ENCODE measurements around the gene SLC35A3. TPM values are rescaled to one million over a fixed set of nuclear protein-coding genes. Genes with fewer than 3 reads are reported as not detected.

SLC35A3 gene
- polyA plus RNA-seq, 6 donors from 2014 or later: 5.1 to 17.4 (median 12.0) TPM

GRCh38 chr1:99980928-99981327, 11.1 kb downstream of the SLC35A3 start:
- H3K27me3 Mint-ChIP-seq: no peaks in the 10 kb centered on the region
- H3K27ac Mint-ChIP-seq: no peak overlapping the region
- peaks cover 0 to 9% (median 0%) of the 10 kb centered on the region in 3 donors for H3K4me1 Mint-ChIP-seq
- no peak for DNase-seq
- H3K36me3 Mint-ChIP-seq: peaks cover 18 to 19% of the 10 kb centered on the region in 2 donors
- no peak overlapping the region for H3K4me3 Mint-ChIP-seq
- ATAC-seq (ENCODE audit: low read depth in 2 of 2): no peak
- peaks cover 3 to 9% (median 6%) of the 10 kb centered on the region in 7 donors for H3K9me3 Mint-ChIP-seq

DNA sequence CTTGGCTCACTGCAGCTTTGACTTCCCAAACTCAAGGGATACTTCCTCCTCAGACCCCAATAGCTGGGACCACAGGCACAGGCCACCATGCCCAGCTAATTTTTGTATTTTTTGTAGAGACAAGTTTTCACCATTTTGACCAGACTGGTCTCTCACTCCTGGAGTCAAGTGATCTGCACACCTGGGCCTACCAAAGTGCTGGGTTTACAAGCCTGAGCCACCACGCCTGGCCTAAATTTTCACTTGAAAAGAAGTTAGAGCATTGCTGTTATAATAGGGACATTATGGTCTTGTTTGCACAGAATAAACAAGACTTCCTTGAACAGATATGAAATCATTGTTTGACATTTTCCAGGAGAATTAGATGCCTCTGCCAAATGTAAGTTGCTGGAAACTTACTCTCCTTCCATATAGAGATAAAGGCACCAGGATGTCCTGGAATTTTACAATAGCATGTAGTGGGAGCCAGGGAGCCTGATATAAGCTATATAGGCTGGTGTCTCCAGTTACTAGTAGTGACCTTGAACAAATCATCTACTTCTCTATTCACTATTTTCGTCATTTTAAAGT, 16.9 kb downstream of the SLC35A3 start:
- H3K4me3 Mint-ChIP-seq: no peak overlapping the region
- H3K4me1 Mint-ChIP-seq: peaks cover 0 to 6% (median 0%) of the 10 kb centered on the region in 3 donors
- no peak for DNase-seq
- H3K27ac Mint-ChIP-seq: no peak overlapping the region
- ATAC-seq (ENCODE audit: low read depth in 2 of 2): no peak
- peaks cover 19 to 26% of the 10 kb centered on the region in 2 donors for H3K36me3 Mint-ChIP-seq
- H3K27me3 Mint-ChIP-seq: no peaks in the 10 kb centered on the region
- peaks cover 4 to 20% (median 11%) of the 10 kb centered on the region in 7 donors for H3K9me3 Mint-ChIP-seq

DNA sequence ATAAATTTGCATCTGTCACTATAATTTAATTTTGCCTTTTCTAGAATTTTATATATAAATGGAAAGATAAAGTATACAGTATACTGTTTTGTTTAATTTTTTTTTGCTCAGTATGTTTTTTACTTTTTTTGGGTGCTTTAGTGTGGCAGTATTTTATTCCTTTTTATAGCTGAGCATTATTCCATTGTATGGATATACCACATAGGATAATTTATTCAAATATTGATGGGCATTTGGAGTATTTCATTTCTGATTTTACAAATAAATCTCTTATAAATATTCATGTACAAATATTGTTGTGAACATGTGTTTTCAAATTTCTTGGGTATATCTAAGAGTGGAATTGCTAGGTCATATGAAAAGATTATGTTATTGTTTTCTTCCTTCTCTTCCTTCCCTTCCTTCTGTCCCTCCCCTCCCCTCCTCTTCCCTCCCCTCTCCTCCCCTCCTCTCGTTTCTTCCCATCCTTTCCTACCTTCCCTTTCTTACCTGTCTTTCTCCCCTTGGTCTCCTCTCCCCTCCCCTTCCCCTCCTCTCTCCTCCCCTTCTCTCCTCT, 18.5 kb downstream of the SLC35A3 start:
- DNase-seq: no peak
- H3K4me1 Mint-ChIP-seq: peaks cover 0 to 6% (median 0%) of the 10 kb centered on the region in 3 donors
- ATAC-seq (ENCODE audit: low read depth in 2 of 2): no peak

GRCh38 chr1:99992044-99992722, 22.4 kb downstream of the SLC35A3 start:
- DNase-seq (no peak), ATAC-seq (ENCODE audit: low read depth in 2 of 2) (no peak)
- no peaks in the 10 kb centered on the region for H3K27me3 Mint-ChIP-seq
- no peak overlapping the region for H3K27ac Mint-ChIP-seq
- no peak overlapping the region for H3K4me3 Mint-ChIP-seq
- H3K36me3 Mint-ChIP-seq: peaks cover 21 to 40% of the 10 kb centered on the region in 2 donors
- no peaks in the 10 kb centered on the region for H3K4me1 Mint-ChIP-seq
- H3K9me3 Mint-ChIP-seq: peaks cover 0 to 24% (median 19%) of the 10 kb centered on the region in 7 donors

More for the DNA sequence above, 18.5 kb downstream of the SLC35A3 start:
- Mint-ChIP-seq H3K9me3 (peaks cover 0 to 31% (median 24%) of the 10 kb centered on the region in 7 donors), H3K27ac (no peak overlapping the region), H3K4me3 (no peak overlapping the region), H3K36me3 (peaks cover 21 to 42% of the 10 kb centered on the region in 2 donors), H3K27me3 (no peaks in the 10 kb centered on the region)

DNA sequence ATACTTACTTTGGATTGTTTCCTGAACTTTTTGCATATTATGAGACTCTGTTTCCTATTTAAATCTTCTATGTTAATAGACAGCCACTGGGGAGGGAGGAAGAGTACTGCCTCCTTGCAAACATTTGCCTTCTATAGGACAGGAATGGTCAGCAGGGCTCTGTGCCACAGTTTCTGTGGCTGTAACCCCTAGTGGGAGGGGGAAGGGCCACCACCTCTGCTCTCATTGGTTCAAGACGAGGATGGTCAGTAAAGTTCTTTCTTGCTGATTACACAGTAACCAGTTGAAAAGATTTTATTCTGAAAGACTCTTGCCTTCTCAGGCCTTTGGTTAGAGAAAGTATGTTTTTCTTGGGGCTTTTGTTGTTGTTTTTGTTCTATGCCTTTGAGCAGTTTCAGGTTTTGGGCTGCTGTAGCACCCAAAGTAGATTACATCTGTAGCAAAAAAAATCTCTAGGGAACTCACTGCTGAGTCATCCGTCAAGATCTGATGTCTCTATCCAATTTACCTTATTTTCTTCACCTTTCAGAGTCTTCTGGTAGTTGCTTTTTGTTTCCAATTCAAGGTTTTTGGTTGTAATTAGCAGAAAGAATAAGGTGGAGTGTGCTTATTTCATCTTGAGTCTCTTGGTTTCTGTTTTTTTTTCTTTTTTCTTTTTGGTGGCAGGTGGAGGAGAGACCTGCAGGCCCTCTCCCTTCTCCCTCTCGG, 23.1 kb downstream of the SLC35A3 start:
- H3K27me3 Mint-ChIP-seq: no peaks in the 10 kb centered on the region
- peak overlapping the region in 1 of 6 donors; percentile 36 for H3K27ac Mint-ChIP-seq
- H3K4me1 Mint-ChIP-seq: no peaks in the 10 kb centered on the region
- DNase-seq (no peak), ATAC-seq (ENCODE audit: low read depth in 2 of 2) (no peak)
- peaks cover 21 to 40% of the 10 kb centered on the region in 2 donors for H3K36me3 Mint-ChIP-seq
- peaks cover 0 to 24% (median 19%) of the 10 kb centered on the region in 7 donors for H3K9me3 Mint-ChIP-seq
- no peak overlapping the region for H3K4me3 Mint-ChIP-seq

GRCh38 chr1:99993468-99993845, 23.7 kb downstream of the SLC35A3 start:
- ATAC-seq (ENCODE audit: low read depth in 2 of 2) (no peak), DNase-seq (no peak)
- Mint-ChIP-seq H3K36me3 (peaks cover 21 to 40% of the 10 kb centered on the region in 2 donors), H3K9me3 (peaks cover 0 to 24% (median 19%) of the 10 kb centered on the region in 7 donors), H3K27me3 (no peaks in the 10 kb centered on the region), H3K4me3 (no peak overlapping the region), H3K27ac (peak overlapping the region in 1 of 6 donors; percentile 36), H3K4me1 (no peaks in the 10 kb centered on the region)

GRCh38 chr1:99994496-99994895, 24.7 kb downstream of the SLC35A3 start:
- Mint-ChIP-seq H3K4me3 (no peak overlapping the region), H3K27ac (peak overlapping the region in 1 of 6 donors; percentile 32), H3K27me3 (no peaks in the 10 kb centered on the region), H3K4me1 (no peaks in the 10 kb centered on the region), H3K9me3 (peaks cover 0 to 24% (median 19%) of the 10 kb centered on the region in 7 donors), H3K36me3 (peaks cover 23 to 40% of the 10 kb centered on the region in 2 donors)
- no peak for ATAC-seq (ENCODE audit: low read depth in 2 of 2)
- DNase-seq: no peak

- Mint-ChIP-seq H3K4me1 (peaks cover 0 to 21% (median 0%) of the 10 kb centered on the region in 3 donors), H3K27me3 (no peaks in the 10 kb centered on the region), H3K9me3 (peaks cover 0 to 14% (median 9%) of the 10 kb centered on the region in 7 donors), H3K36me3 (peaks cover 28 to 29% of the 10 kb centered on the region in 2 donors), H3K4me3 (no peak overlapping the region), H3K27ac (no peak overlapping the region)
- ATAC-seq (ENCODE audit: low read depth in 2 of 2) (no peak), DNase-seq (no peak)
Measured at GRCh38 chr1:99996951-99997350, 27.2 kb downstream of the SLC35A3 start.

DNA sequence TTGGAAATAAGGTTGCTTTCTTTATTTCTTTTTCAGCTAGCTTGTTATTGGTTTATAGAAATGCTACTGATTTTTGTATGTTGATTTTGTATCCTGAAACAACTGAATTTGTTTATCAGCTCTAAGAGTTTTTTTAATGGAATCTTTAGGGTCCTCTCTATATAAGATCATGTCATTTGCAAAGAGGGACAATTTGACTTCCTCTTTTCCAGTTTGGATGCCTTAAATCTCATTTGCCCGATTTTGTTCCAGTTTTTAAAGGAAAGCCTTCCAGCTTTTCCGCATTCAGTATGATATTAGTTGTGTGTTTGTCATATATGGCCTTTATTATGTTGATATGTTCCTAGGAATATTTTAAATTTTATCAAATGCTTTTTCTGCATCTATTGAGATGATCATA, 31.7 kb downstream of the SLC35A3 start:
- no peak for ATAC-seq (ENCODE audit: low read depth in 2 of 2)

DNA sequence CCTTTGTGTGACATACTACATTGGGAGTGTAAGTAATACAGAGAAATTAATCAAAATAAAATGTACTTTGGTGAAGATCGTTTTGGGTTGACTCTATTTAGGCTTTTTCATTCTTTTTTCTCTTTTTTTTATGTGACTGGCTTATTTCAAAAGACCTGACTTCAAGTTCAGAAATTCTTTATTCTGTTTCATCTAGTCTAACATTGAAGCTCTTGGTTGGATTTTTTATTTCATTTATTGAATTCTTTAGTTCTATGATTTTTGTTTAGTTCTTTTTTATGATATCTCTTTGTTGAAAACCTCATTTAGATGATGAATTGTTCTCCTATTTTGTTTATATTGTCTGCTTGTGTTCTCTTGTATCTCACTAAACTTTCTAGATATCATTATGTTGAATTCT, 35.6 kb downstream of the SLC35A3 start:
- DNase-seq (no peak), ATAC-seq (ENCODE audit: low read depth in 2 of 2) (no peak)
- Mint-ChIP-seq H3K4me3 (no peak overlapping the region), H3K4me1 (peaks cover 0 to 23% (median 8%) of the 10 kb centered on the region in 3 donors), H3K27ac (no peak overlapping the region), H3K36me3 (peaks cover 35 to 42% of the 10 kb centered on the region in 2 donors), H3K9me3 (peaks cover 0 to 17% (median 15%) of the 10 kb centered on the region in 7 donors), H3K27me3 (no peaks in the 10 kb centered on the region)

More for the DNA sequence above, 31.7 kb downstream of the SLC35A3 start:
- Mint-ChIP-seq H3K9me3 (peaks cover 0 to 17% (median 15%) of the 10 kb centered on the region in 7 donors), H3K27me3 (no peaks in the 10 kb centered on the region), H3K4me3 (no peak overlapping the region), H3K36me3 (peaks cover 22 to 34% of the 10 kb centered on the region in 2 donors), H3K4me1 (peaks cover 0 to 31% (median 8%) of the 10 kb centered on the region in 3 donors), H3K27ac (no peak overlapping the region)
- no peak for DNase-seq

GRCh38 chr1:100006688-100007087, 36.9 kb downstream of the SLC35A3 start:
- Mint-ChIP-seq H3K27me3 (no peaks in the 10 kb centered on the region), H3K27ac (no peak overlapping the region), H3K36me3 (peaks cover 35 to 42% of the 10 kb centered on the region in 2 donors), H3K4me3 (no peak overlapping the region), H3K4me1 (peaks cover 0 to 10% (median 8%) of the 10 kb centered on the region in 3 donors), H3K9me3 (peaks cover 0 to 17% (median 15%) of the 10 kb centered on the region in 7 donors)
- DNase-seq (no peak), ATAC-seq (ENCODE audit: low read depth in 2 of 2) (no peak)

GRCh38 chr1:100009458-100009857, 39.7 kb downstream of the SLC35A3 start:
- Mint-ChIP-seq H3K9me3 (peaks cover 0 to 15% (median 12%) of the 10 kb centered on the region in 7 donors), H3K4me3 (no peak overlapping the region), H3K4me1 (no peaks in the 10 kb centered on the region), H3K36me3 (peaks cover 25 to 31% of the 10 kb centered on the region in 2 donors), H3K27me3 (no peaks in the 10 kb centered on the region), H3K27ac (peak overlapping the region in 1 of 6 donors; percentile 53)
- DNase-seq (no peak), ATAC-seq (ENCODE audit: low read depth in 2 of 2) (no peak)

GRCh38 chr1:100010804-100011203, 41.0 kb downstream of the SLC35A3 start:
- DNase-seq (no peak), ATAC-seq (ENCODE audit: low read depth in 2 of 2) (no peak)
- Mint-ChIP-seq H3K4me3 (no peak overlapping the region), H3K27me3 (no peaks in the 10 kb centered on the region), H3K9me3 (peaks cover 0 to 3% (median 1%) of the 10 kb centered on the region in 7 donors), H3K4me1 (no peaks in the 10 kb centered on the region), H3K27ac (no peak overlapping the region), H3K36me3 (peaks cover 14 to 19% of the 10 kb centered on the region in 2 donors)

Measured in naive B cell (primary cell).